NCI-H2029 treated with DMSO at 0.1 percent for 48 hours (cell line): Measurements from ENCODE around the gene FCF1.

ENCODE experiments used
- DNase-seq: peaks from one replicate; lab custom pipeline; 2025; lab: John Stamatoyannopoulos, UW

Gene FCF1

GRCh38 chr14:74712499-74713394 is at the start of gene FCF1, which contains the start of gene AREL1:
Gene FCF1 (plus strand): TSS chr14:74713144. CDS start chr14:74713198, 54 bp downstream.
Gene AREL1 (minus strand): TSS chr14:74713080. CDS start chr14:74685615, 27,465 bp downstream.
- DNase-seq, result no peak

GRCh38 chr14:74663884-74664283 is 49.1 kb upstream of the FCF1 start:
- no peak for DNase-seq

GRCh38 chr14:74664717-74665116 is 48.2 kb upstream of the FCF1 start:
- no peak for DNase-seq

- DNase-seq, result no peak
These were observed 45.2 kb upstream of the FCF1 start for GRCh38 chr14:74667758-74668157.

- no peak for DNase-seq
These were observed 43.7 kb upstream of the FCF1 start for GRCh38 chr14:74669256-74669655.

- no peak for DNase-seq
These were observed 43.1 kb upstream of the FCF1 start for GRCh38 chr14:74669846-74670245.

- no peak for DNase-seq
These were observed 42.1 kb upstream of the FCF1 start for GRCh38 chr14:74670726-74671411.

- no peak for DNase-seq
These were observed 41.2 kb upstream of the FCF1 start for GRCh38 chr14:74671789-74672188.

- no peak for DNase-seq
These were observed 39.2 kb upstream of the FCF1 start for GRCh38 chr14:74673768-74674167.

- DNase-seq, result no peak
These were observed 37.7 kb upstream of the FCF1 start for GRCh38 chr14:74675219-74675618.

GRCh38 chr14:74682169-74682952 is 30.6 kb upstream of the FCF1 start:
- no peak for DNase-seq

GRCh38 chr14:74683406-74683805 is 29.5 kb upstream of the FCF1 start:
- no peak for DNase-seq

GRCh38 chr14:74684434-74684833 is 28.5 kb upstream of the FCF1 start:
- DNase-seq, result no peak

GRCh38 chr14:74685056-74685455 is 27.9 kb upstream of the FCF1 start:
- DNase-seq, result no peak

GRCh38 chr14:74685921-74686678 is 26.8 kb upstream of the FCF1 start:
- DNase-seq, result no peak

- no peak for DNase-seq
These were observed 21.5 kb upstream of the FCF1 start for GRCh38 chr14:74691456-74691855.

- no peak for DNase-seq
These were observed 19.8 kb upstream of the FCF1 start for GRCh38 chr14:74693191-74693590.

GRCh38 chr14:74695406-74695805 is 17.5 kb upstream of the FCF1 start:
- no peak for DNase-seq

GRCh38 chr14:74697011-74697410 is 15.9 kb upstream of the FCF1 start:
- no peak for DNase-seq

- no peak for DNase-seq
These were observed 15.4 kb upstream of the FCF1 start for GRCh38 chr14:74697543-74697942.

GRCh38 chr14:74697976-74698375 is 15.0 kb upstream of the FCF1 start:
- no peak for DNase-seq

- DNase-seq, result no peak
These were observed 14.5 kb upstream of the FCF1 start for GRCh38 chr14:74698465-74698864.
